Endodermal cell (in vitro differentiated cells): ENCODE measurements around the gene MINK1. TPM values are rescaled to one million over a fixed set of nuclear protein-coding genes. Genes with fewer than 3 reads are reported as not detected.

Experiments
- DNase-seq: peaks from one replicate; pipeline ENCODE4 v3.0.0-alpha.2; 2017
- H3K27ac ChIP-seq: 2 replicates; pipeline ENCODE4 v1.5.1; 2013; ENCODE audit warnings: mild to moderate bottlenecking, low read depth, low read length, moderate library complexity
- H3K27me3 ChIP-seq: 2 replicates; pipeline ENCODE4 v1.6.1; 2013; ENCODE audit warnings: mild to moderate bottlenecking, low read length, moderate library complexity; ENCODE audit not compliant: insufficient read depth, control insufficient read depth, poor library complexity, severe bottlenecking
- H3K36me3 ChIP-seq: 2 replicates; pipeline ENCODE4 v1.7.0; 2013; ENCODE audit warnings: mild to moderate bottlenecking, low read length, moderate library complexity; ENCODE audit not compliant: control insufficient read depth, insufficient read depth
- H3K4me1 ChIP-seq: one replicate; pipeline ENCODE4 v1.7.0; 2013; ENCODE audit warnings: low read length; ENCODE audit not compliant: control insufficient read depth, insufficient read depth
- H3K4me3 ChIP-seq: 2 replicates; pipeline ENCODE4 v1.5.1; 2013; ENCODE audit warnings: mild to moderate bottlenecking, low read length, moderate library complexity
- H3K9ac ChIP-seq: 2 replicates; pipeline ENCODE4 v1.6.1; 2013; ENCODE audit warnings: mild to moderate bottlenecking, low read length, moderate library complexity; ENCODE audit not compliant: poor library complexity, severe bottlenecking; ENCODE audit errors: extremely low read depth
- H3K9me3 ChIP-seq: 2 replicates; pipeline ENCODE4 v1.6.1; 2013; ENCODE audit warnings: mild to moderate bottlenecking, low read length, moderate library complexity; ENCODE audit not compliant: control insufficient read depth
- H3K27ac Mint-ChIP-seq: 2 replicates; pipeline ENCODE4 v1.8.0; 2020; ENCODE audit warnings: mixed read lengths
- H3K27me3 Mint-ChIP-seq: 2 replicates; pipeline ENCODE4 v1.8.0; 2021; ENCODE audit warnings: mild to moderate bottlenecking, mixed read lengths; ENCODE audit not compliant: insufficient read depth
- H3K36me3 Mint-ChIP-seq: 2 replicates; pipeline ENCODE4 v1.8.0; 2020; ENCODE audit warnings: low read depth, mixed read lengths
- H3K4me1 Mint-ChIP-seq: 2 replicates; pipeline ENCODE4 v1.8.0; 2020; ENCODE audit warnings: mixed read lengths
- H3K4me3 Mint-ChIP-seq: 2 replicates; pipeline ENCODE4 v1.8.0; 2020; ENCODE audit warnings: mild to moderate bottlenecking, moderate library complexity, mixed read lengths
- H3K9me3 Mint-ChIP-seq: 2 replicates; pipeline ENCODE4 v1.8.0; 2020; ENCODE audit warnings: mild to moderate bottlenecking, mixed read lengths
- CTCF ChIP-seq: fragments of 200-600 bp; sonication (generic); conservative IDR thresholded peaks from 2 replicates; pipeline ENCODE4 v1.5.0; 2021; ENCODE audit warnings: antibody characterized with exemption, mild to moderate bottlenecking
- WGBS, 2 experiments: methylation state at CpG; one replicate each; pipeline versions ENCODE4 v1.1.5 to v1.1.7; 2013; ENCODE audit warnings: missing lambda C conversion rate in 2 of 2, mixed read lengths in 1 of 2; ENCODE audit not compliant: insufficient coverage in 1 of 2, insufficient read length in 1 of 2; 5-methylcytosine and 5-hydroxymethylcytosine counted together
- total RNA-seq, 2 donors: library from RNA; stranded (reverse); fragmentation: NEBNext Ultra II Directional in 1 of 2; extraction: Animal tissue kit (Norgen Biotek cat#: 25700) in 1 of 2; gene quantifications; 2 replicates in 1 of 2; 3 replicates in 1 of 2; pipeline ENCODE4 v1.2.1, GENCODE V29; 2021

MINK1 gene
- total RNA-seq, 2 donors from 2014 or later = 75.0 to 79.7 TPM

DNA sequence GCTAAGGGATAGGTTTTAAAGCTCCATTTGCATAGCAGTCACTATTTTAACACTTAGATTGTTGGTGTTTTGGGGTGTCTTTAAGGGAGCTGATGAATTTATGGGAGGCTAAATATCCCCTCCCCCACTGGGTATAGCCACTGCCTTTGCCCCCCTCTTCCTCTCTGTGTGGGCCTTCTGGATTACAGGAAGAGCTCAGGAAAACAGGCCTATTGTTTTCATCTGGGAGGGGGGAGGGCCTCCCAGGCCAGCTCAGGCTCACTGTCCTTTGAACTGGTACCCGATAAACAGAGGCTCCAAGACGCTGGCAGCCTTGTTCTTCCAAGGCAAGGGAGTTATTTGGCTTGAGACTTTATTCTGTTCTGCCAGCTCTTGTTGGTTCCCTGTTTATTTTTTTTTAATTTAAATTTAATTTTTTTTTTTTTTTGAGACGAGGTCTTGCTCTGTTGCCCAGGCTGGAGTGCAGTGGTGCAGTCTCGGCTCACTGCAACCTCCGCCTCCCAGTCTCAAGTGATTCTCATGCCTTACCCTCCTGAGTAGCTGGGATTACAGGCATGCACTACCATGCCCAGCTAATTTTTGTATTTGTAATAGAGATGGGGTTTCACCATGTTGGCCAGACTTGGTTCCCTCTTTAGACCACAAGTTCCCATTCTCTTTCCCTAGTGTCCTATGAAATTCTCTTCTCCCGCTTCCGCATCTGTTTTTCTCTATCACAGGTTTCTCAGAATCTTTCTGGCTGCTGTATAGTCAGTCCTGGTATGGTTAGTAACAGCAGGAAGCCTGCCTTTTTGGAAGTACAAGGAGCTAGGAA is 25.1 kb downstream of the MINK1 start:
- H3K9ac ChIP-seq = no peak overlapping the region
- no peaks in the 10 kb centered on the region for H3K9me3 ChIP-seq
- H3K4me1 ChIP-seq = peaks cover 11% of the 10 kb centered on the region
- no peaks in the 10 kb centered on the region for H3K9me3 Mint-ChIP-seq
- no peak overlapping the region for H3K4me3 ChIP-seq
- peaks cover 54% of the 10 kb centered on the region for H3K4me1 Mint-ChIP-seq
- DNase-seq = peak; percentile 66
- no peak overlapping the region for H3K4me3 Mint-ChIP-seq
- peak overlapping the region; percentile 49 for H3K27ac Mint-ChIP-seq
- no peaks in the 10 kb centered on the region for H3K27me3 ChIP-seq
- no peaks in the 10 kb centered on the region for H3K27me3 Mint-ChIP-seq
- H3K27ac ChIP-seq = peak overlapping the region; percentile 24
- no peak for TF ChIP-seq CTCF
- WGBS, 2 experiments = 59 to 73% methylated on average over 3 to 7 of the region's 7 CpGs
- H3K36me3 Mint-ChIP-seq = peaks cover 15% of the 10 kb centered on the region
- peaks cover 7% of the 10 kb centered on the region for H3K36me3 ChIP-seq

- peaks cover 15% of the 10 kb centered on the region for H3K36me3 Mint-ChIP-seq
- peak overlapping the region; percentile 49 for H3K27ac Mint-ChIP-seq
- no peaks in the 10 kb centered on the region for H3K27me3 ChIP-seq
- 27 to 44% methylated on average over 5 of the region's 5 CpGs for WGBS, 2 experiments
- no peak for TF ChIP-seq CTCF
- H3K9ac ChIP-seq = no peak overlapping the region
- H3K27me3 Mint-ChIP-seq = no peaks in the 10 kb centered on the region
- peaks cover 11% of the 10 kb centered on the region for H3K4me1 ChIP-seq
- no peaks in the 10 kb centered on the region for H3K9me3 ChIP-seq
- peaks cover 7% of the 10 kb centered on the region for H3K36me3 ChIP-seq
- H3K4me1 Mint-ChIP-seq = peaks cover 50% of the 10 kb centered on the region
- H3K27ac ChIP-seq = peak overlapping the region; percentile 24
- no peak overlapping the region for H3K4me3 ChIP-seq
- no peak overlapping the region for H3K4me3 Mint-ChIP-seq
- DNase-seq = peak; percentile 79
- H3K9me3 Mint-ChIP-seq = no peaks in the 10 kb centered on the region
Observed at GRCh38 chr17:4858882-4859260, 25.7 kb downstream of the MINK1 start.

DNA sequence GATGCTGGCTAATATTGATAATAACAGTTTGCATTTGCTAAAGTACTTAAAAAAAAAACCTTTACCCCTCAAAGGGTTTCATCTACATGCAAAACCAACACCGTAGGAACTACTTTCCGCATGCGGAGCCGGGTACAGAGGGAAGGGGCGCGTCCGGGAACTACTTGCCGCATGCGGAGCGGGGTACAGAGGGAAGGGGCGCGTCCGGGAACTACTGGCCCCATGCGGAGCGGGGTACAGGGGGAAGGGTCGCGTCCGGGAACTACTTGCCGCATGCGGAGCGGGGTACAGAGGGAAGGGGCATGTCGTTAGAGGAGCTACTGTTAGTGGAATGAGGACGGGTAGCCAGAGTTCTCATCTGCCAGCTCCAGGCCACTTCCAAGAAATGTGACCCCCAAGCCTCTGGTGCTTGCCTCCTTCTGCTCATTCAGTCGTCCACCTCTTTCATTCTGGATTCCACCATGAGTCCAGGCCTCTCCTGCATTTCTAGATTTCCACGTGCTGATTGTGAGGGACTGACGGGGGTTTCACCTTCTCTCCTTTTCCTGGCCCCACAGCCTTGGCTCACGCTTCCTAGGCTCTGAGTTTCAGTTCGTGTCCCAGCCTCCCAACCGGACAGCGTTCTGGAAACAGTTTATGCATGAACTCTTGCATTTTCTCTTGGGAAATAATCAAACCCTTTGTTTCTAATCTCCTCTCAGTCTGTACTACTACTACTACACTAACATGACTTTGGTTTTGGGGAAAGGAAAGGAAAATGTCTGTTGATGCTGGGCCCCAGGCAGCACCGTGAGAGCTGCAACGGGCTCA is 26.9 kb downstream of the MINK1 start:
- Mint-ChIP-seq H3K27me3 (no peaks in the 10 kb centered on the region), H3K9me3 (no peaks in the 10 kb centered on the region), H3K27ac (peak overlapping the region; percentile 57), H3K4me3 (no peak overlapping the region), H3K4me1 (peaks cover 43% of the 10 kb centered on the region), H3K36me3 (peaks cover 10% of the 10 kb centered on the region)
- DNase-seq = no peak
- 83 to 88% methylated on average over 27 to 32 of the region's 32 CpGs for WGBS, 2 experiments
- no peaks in the 10 kb centered on the region for H3K27me3 ChIP-seq
- H3K36me3 ChIP-seq = peaks cover 7% of the 10 kb centered on the region
- no peaks in the 10 kb centered on the region for H3K9me3 ChIP-seq
- H3K9ac ChIP-seq = no peak overlapping the region
- TF ChIP-seq CTCF = no peak
- no peak overlapping the region for H3K4me3 ChIP-seq
- H3K27ac ChIP-seq = no peak overlapping the region
- peaks cover 11% of the 10 kb centered on the region for H3K4me1 ChIP-seq
